Measurements from ENCODE around the gene SLC22A2. TPM values are rescaled to one million over a fixed set of nuclear protein-coding genes. Genes with fewer than 3 reads are reported as not detected.

Gene SLC22A2
- total RNA-seq, 1 experiment from 2014 or later: 0.96 TPM

DNA sequence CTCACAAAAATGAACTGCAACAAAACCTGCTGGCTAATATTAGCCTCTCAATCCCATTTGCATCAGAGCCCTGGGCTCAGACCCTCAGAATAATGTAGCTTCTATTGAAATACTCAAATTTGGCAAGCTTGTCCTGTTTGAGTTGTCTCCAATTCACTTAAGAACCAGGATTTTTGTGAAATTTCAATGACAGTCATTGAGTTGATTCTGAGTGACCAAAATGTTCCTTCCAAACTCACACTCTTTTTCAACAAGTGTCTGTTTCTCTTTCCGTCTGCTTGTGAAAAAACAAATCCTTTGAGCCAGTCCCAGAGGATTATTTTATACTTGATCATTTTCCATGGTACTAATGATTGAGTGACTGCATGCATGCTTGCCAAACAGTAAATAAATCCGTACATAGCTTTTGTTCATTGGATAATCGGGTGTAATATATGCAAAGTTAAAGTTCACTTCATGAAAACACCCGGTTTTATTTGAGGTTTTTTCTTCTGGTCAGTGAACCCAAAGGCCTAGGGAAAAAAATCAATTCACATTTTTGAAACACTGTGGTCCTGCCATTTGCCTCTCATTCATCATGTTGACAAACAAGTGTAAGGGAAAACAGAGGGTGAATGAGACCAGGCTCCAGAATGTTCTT, 16.4 kb upstream of the SLC22A2 start:
- Mint-ChIP-seq H3K36me3 (peaks cover 4% of the 10 kb centered on the region; the same call in 1 of the 2 replicates), H3K27ac (no peak overlapping the region), H3K9me3 (peaks cover 12% of the 10 kb centered on the region), H3K27me3 (ENCODE audit: low read depth) (peaks cover 4% of the 10 kb centered on the region; the same call in 1 of the 2 replicates), H3K4me3 (no peak overlapping the region), H3K4me1 (peaks cover 33% of the 10 kb centered on the region)
- ATAC-seq (no peak), DNase-seq (ENCODE audit: low spot score) (no peak)
- ChIA-PET POLR2A (no interaction called here), CTCF (no interaction called here)
- TF ChIP-seq FOXP1 (CRISPR knock-in tag; IDR thresholded peaks at IDR 0.05; ENCODE audit: borderline replicate concordance): no peak
- TF ChIP-seq, protein P1, sequence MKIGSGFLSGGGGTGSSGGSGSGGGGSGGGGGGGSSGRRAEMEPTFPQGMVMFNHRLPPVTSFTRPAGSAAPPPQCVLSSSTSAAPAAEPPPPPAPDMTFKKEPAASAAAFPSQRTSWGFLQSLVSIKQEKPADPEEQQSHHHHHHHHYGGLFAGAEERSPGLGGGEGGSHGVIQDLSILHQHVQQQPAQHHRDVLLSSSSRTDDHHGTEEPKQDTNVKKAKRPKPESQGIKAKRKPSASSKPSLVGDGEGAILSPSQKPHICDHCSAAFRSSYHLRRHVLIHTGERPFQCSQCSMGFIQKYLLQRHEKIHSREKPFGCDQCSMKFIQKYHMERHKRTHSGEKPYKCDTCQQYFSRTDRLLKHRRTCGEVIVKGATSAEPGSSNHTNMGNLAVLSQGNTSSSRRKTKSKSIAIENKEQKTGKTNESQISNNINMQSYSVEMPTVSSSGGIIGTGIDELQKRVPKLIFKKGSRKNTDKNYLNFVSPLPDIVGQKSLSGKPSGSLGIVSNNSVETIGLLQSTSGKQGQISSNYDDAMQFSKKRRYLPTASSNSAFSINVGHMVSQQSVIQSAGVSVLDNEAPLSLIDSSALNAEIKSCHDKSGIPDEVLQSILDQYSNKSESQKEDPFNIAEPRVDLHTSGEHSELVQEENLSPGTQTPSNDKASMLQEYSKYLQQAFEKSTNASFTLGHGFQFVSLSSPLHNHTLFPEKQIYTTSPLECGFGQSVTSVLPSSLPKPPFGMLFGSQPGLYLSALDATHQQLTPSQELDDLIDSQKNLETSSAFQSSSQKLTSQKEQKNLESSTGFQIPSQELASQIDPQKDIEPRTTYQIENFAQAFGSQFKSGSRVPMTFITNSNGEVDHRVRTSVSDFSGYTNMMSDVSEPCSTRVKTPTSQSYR (CRISPR knock-in tag; IDR thresholded peaks at IDR 0.05): no peak
- TF ChIP-seq, protein P2, sequence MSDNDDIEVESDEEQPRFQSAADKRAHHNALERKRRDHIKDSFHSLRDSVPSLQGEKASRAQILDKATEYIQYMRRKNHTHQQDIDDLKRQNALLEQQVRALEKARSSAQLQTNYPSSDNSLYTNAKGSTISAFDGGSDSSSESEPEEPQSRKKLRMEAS (CRISPR knock-in tag; IDR thresholded peaks at IDR 0.05): no peak
- TF ChIP-seq, protein P3, sequence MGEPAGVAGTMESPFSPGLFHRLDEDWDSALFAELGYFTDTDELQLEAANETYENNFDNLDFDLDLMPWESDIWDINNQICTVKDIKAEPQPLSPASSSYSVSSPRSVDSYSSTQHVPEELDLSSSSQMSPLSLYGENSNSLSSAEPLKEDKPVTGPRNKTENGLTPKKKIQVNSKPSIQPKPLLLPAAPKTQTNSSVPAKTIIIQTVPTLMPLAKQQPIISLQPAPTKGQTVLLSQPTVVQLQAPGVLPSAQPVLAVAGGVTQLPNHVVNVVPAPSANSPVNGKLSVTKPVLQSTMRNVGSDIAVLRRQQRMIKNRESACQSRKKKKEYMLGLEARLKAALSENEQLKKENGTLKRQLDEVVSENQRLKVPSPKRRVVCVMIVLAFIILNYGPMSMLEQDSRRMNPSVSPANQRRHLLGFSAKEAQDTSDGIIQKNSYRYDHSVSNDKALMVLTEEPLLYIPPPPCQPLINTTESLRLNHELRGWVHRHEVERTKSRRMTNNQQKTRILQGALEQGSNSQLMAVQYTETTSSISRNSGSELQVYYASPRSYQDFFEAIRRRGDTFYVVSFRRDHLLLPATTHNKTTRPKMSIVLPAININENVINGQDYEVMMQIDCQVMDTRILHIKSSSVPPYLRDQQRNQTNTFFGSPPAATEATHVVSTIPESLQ (CRISPR knock-in tag; IDR thresholded peaks at IDR 0.05): no peak
- no peak for TF ChIP-seq SP1 (CRISPR knock-in tag; conservative IDR thresholded peaks at IDR 0.05)
- TF ChIP-seq, protein P4, sequence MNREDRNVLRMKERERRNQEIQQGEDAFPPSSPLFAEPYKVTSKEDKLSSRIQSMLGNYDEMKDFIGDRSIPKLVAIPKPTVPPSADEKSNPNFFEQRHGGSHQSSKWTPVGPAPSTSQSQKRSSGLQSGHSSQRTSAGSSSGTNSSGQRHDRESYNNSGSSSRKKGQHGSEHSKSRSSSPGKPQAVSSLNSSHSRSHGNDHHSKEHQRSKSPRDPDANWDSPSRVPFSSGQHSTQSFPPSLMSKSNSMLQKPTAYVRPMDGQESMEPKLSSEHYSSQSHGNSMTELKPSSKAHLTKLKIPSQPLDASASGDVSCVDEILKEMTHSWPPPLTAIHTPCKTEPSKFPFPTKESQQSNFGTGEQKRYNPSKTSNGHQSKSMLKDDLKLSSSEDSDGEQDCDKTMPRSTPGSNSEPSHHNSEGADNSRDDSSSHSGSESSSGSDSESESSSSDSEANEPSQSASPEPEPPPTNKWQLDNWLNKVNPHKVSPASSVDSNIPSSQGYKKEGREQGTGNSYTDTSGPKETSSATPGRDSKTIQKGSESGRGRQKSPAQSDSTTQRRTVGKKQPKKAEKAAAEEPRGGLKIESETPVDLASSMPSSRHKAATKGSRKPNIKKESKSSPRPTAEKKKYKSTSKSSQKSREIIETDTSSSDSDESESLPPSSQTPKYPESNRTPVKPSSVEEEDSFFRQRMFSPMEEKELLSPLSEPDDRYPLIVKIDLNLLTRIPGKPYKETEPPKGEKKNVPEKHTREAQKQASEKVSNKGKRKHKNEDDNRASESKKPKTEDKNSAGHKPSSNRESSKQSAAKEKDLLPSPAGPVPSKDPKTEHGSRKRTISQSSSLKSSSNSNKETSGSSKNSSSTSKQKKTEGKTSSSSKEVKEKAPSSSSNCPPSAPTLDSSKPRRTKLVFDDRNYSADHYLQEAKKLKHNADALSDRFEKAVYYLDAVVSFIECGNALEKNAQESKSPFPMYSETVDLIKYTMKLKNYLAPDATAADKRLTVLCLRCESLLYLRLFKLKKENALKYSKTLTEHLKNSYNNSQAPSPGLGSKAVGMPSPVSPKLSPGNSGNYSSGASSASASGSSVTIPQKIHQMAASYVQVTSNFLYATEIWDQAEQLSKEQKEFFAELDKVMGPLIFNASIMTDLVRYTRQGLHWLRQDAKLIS (CRISPR knock-in tag; IDR thresholded peaks at IDR 0.05; ENCODE audit: borderline replicate concordance): no peak
- no peak for TF ChIP-seq RORB (CRISPR knock-in tag; IDR thresholded peaks at IDR 0.05)
- TF ChIP-seq, protein P5, sequence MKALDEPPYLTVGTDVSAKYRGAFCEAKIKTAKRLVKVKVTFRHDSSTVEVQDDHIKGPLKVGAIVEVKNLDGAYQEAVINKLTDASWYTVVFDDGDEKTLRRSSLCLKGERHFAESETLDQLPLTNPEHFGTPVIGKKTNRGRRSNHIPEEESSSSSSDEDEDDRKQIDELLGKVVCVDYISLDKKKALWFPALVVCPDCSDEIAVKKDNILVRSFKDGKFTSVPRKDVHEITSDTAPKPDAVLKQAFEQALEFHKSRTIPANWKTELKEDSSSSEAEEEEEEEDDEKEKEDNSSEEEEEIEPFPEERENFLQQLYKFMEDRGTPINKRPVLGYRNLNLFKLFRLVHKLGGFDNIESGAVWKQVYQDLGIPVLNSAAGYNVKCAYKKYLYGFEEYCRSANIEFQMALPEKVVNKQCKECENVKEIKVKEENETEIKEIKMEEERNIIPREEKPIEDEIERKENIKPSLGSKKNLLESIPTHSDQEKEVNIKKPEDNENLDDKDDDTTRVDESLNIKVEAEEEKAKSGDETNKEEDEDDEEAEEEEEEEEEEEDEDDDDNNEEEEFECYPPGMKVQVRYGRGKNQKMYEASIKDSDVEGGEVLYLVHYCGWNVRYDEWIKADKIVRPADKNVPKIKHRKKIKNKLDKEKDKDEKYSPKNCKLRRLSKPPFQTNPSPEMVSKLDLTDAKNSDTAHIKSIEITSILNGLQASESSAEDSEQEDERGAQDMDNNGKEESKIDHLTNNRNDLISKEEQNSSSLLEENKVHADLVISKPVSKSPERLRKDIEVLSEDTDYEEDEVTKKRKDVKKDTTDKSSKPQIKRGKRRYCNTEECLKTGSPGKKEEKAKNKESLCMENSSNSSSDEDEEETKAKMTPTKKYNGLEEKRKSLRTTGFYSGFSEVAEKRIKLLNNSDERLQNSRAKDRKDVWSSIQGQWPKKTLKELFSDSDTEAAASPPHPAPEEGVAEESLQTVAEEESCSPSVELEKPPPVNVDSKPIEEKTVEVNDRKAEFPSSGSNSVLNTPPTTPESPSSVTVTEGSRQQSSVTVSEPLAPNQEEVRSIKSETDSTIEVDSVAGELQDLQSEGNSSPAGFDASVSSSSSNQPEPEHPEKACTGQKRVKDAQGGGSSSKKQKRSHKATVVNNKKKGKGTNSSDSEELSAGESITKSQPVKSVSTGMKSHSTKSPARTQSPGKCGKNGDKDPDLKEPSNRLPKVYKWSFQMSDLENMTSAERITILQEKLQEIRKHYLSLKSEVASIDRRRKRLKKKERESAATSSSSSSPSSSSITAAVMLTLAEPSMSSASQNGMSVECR (CRISPR knock-in tag; IDR thresholded peaks at IDR 0.05; ENCODE audit: borderline replicate concordance): no peak
- TF ChIP-seq, protein P6, sequence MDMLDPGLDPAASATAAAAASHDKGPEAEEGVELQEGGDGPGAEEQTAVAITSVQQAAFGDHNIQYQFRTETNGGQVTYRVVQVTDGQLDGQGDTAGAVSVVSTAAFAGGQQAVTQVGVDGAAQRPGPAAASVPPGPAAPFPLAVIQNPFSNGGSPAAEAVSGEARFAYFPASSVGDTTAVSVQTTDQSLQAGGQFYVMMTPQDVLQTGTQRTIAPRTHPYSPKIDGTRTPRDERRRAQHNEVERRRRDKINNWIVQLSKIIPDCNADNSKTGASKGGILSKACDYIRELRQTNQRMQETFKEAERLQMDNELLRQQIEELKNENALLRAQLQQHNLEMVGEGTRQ (CRISPR knock-in tag; IDR thresholded peaks at IDR 0.05): no peak
- TF ChIP-seq, protein P7, sequence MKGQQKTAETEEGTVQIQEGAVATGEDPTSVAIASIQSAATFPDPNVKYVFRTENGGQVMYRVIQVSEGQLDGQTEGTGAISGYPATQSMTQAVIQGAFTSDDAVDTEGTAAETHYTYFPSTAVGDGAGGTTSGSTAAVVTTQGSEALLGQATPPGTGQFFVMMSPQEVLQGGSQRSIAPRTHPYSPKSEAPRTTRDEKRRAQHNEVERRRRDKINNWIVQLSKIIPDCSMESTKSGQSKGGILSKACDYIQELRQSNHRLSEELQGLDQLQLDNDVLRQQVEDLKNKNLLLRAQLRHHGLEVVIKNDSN (CRISPR knock-in tag; IDR thresholded peaks at IDR 0.05): no peak
- TF ChIP-seq, protein P8, sequence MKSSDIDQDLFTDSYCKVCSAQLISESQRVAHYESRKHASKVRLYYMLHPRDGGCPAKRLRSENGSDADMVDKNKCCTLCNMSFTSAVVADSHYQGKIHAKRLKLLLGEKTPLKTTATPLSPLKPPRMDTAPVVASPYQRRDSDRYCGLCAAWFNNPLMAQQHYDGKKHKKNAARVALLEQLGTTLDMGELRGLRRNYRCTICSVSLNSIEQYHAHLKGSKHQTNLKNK (CRISPR knock-in tag; IDR thresholded peaks at IDR 0.05): no peak
- TF ChIP-seq, protein P9, sequence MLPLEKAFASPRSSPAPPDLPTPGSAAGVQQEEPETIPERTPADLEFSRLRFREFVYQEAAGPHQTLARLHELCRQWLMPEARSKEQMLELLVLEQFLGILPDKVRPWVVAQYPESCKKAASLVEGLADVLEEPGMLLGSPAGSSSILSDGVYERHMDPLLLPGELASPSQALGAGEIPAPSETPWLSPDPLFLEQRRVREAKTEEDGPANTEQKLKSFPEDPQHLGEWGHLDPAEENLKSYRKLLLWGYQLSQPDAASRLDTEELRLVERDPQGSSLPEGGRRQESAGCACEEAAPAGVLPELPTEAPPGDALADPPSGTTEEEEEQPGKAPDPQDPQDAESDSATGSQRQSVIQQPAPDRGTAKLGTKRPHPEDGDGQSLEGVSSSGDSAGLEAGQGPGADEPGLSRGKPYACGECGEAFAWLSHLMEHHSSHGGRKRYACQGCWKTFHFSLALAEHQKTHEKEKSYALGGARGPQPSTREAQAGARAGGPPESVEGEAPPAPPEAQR (CRISPR knock-in tag; IDR thresholded peaks at IDR 0.05): no peak
